Inferior parietal cortex (tissue), 1 donor: ENCODE measurements around the gene SLC38A2.

Source experiments
- DNase-seq: peaks from one replicate; pipeline ENCODE4 v3.0.0-alpha.2; 2016; ENCODE audit errors: extremely low spot score

The SLC38A2 gene

DNA sequence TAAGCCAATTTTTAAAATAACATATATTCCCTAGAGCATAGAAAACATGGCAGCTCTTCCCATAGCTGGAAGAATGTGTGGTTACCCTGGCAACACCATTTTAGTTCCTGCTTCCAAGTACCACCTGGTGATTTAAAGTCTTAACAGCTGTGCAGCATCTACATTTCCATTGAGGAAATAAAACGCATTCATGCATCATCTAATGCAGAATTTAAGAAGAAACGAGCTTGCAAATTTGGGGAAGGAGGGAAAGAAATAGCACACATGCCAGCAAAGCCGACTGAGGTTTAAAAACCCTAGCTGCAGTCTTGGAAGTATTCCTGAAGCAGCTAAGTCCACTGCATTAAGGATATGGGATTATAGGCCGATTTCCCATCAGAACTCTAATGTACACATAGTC lies 22.8 kb upstream of the SLC38A2 start:
- no peak for DNase-seq

DNA sequence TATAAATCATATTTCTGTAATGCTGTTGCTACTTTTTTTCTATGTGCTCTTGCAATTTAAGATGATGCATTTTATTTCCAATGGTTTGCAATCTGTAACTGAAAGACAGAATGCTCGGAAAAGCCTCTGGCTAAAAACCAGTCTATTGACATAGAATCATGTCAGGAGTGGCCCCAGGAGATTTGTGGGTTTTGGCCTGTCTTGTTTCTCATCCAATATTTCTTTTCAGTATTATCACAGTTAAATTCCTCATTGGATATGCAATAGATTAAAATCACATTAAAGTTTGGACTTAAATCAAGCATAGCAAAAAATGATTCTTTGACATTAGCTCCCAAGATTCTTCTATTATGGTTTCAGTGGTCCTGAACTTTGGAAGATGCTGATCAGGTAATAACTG lies 19.1 kb upstream of the SLC38A2 start:
- no peak for DNase-seq

DNA sequence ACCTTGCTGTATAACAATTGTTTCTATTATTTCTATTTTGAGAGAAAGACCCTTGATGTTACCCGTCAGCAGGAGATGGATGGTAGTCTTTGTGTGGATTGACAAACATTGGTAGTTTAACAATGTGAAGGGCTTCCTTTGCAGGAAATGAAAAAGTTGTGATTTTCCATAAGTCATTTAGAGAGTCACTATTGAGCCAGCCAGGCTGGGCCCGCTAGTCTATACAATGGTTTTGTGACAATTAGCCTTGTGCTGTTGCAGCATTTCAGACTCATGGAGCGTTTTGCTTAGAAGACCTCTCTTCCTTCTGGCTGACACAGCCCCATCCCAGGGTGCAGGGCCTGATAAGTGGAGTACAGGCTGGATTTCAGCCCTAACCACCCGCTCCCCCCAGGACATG lies 18.3 kb upstream of the SLC38A2 start:
- no peak for DNase-seq

DNA sequence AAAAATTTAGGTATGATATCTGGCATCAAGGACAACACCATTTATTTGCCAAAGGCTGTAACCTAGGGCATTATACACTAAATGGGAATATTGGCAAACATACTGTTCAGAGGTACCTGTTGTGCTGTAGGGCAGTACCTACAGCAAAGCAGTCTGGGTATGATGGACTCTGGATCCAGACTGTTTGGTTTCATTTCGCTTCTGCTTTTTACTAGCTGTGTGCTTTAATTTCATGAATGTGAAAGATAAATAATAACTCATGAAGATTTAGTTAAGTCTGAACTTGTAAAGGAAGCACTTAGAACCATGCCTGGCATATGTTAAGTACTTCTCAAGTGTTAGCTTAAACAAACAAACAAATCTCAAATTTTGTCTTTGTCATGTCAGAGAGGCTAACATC lies 17.7 kb upstream of the SLC38A2 start:
- DNase-seq = no peak

DNA sequence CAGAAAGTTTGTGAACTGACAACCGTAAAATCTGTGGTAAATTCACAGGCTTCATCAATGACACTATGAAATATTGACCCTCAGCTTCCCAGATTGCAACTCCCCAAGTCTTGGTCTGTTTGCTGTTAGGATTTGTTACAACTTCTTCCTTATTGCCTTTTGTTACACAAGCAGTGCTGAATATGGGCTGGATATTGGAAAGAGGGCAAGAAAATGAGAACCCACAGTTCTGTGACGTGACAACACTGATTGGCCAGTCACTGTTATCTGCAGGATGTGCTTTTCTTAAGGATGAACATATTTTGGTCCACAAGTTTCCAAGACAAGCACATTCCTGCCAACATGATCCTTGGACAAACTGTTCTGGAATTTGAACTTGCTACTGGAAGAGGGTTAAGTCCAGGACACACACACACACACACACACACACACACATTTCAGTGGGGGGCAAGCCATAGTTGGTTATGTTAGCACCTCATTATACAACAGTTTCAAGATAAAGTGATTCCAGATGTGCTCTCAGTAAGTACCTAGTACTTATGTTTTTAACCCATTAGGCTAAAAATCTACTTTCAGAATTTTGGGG lies 16.6 kb upstream of the SLC38A2 start:
- DNase-seq = no peak

DNA sequence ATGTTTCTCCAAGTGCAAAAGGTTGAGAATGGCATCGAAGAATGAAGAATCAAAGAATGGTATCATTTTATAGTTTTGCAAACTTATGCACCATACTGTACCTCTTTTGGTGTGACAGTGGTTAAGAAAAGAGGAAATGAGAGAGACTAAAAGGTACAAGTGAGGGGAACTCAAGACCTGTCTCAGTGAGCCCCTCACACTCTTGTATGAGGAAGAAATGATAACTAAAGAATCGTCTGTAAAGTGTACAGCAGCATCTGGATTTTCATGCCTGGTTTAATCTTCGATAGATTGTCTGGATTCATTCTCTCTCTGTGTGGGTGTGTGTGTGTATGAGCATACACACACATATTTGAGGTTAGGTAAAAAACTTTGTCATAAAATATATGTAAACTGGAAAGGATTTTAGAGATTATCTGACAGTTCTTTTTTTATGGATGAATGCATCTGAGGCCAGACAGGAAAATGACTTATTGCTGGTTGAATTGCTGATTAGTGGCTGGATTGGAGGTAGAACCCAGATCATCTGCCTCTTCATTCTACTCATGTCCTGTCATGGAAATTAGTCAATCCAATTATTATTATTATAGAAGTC lies 16.0 kb upstream of the SLC38A2 start:
- DNase-seq = no peak

DNA sequence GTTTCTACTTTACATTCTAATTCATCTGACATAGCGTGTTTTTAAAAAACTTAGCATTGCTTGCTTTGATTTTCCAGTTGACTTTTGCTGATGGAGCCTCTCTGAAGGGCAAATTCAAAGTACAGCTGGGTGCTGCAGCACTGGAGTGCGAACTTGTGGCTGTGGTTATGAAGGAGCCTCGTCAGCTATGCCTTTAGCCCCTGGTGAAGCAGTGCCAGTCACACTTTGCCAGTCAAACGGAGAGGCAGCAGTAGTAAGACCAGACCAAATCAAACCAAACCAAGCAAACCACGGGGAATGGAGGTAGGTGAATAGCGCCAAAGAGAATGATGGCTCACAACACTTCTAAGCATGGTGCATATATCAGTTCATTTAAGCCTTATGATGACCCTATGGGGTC lies 15.1 kb upstream of the SLC38A2 start:
- no peak for DNase-seq

DNA sequence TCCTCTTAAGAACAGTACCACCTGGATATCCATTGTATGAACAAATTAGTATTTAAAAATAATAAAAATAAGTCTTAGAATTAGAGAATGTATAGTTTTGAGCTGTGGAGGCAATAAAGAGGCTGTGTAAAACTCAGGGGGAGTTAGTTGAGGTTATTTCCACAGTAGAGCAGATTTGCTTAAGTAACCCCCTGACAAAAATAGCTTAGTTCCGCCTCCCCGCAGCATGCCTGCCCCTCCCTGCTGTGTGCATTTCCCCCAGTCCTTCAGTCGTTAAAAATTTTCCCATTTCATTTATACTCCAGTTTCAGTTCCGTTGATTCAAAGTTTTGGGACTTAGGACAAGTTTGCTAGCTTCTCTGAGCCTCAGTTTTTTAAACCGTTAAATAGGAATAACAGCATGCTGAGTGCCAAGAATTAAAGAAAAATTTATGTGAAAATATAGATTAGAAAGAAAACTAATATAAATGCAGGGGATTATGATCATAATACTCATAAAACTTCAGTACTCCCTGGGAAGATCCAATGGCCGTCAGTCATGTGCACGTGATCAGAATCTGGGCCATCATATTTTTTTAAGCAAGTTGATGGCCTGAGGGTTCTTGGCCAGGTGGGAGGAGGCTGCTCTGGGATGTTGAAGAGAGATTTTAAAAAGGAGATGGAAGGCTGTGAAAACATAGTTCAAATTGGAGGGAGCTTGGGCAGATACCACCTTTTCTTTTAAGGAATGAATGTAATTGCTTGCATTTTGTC lies 14.5 kb upstream of the SLC38A2 start:
- DNase-seq = no peak

DNA sequence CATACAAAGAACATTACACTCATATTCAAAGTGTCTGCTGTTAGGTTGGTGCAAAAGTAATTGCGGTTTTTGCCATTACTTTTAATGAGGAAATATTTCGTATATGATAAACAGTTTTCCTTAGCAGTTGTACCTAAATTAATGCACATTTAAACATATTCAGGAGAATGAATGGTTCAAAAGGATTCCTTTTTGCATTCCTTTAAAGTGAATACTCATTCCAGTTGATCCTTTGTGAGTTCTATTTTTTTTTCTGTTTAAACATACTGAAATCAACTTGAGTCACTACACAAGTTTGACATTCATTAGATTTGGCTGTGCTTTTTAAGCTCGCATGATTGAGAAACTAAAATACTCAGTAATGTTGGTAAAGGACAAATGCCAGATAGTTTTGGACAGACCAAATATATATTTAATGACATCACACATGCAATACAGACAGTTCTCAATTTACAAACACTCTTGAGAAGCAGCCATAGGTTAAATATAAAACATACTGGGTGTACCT lies 13.8 kb upstream of the SLC38A2 start:
- DNase-seq = no peak

DNA sequence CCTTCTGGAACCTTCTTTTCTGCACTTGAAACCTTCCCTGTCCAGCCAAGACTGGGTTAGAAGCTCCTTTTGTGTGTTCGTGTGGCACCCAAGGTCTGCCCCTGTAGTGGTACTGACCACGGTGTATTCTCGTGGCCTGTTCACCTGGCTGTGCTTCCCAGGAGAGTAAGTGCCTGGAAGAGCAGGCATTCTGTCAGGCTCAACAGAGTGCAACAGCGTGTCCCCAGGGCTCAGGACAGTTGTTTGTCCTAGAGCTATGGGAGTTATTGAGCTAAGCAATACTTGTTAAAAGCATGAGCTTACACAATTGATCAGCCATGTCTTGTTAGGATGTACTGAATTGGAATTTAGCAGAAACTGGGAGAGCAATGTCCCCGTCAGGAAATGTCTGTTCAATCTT lies 12.9 kb upstream of the SLC38A2 start:
- no peak for DNase-seq

DNA sequence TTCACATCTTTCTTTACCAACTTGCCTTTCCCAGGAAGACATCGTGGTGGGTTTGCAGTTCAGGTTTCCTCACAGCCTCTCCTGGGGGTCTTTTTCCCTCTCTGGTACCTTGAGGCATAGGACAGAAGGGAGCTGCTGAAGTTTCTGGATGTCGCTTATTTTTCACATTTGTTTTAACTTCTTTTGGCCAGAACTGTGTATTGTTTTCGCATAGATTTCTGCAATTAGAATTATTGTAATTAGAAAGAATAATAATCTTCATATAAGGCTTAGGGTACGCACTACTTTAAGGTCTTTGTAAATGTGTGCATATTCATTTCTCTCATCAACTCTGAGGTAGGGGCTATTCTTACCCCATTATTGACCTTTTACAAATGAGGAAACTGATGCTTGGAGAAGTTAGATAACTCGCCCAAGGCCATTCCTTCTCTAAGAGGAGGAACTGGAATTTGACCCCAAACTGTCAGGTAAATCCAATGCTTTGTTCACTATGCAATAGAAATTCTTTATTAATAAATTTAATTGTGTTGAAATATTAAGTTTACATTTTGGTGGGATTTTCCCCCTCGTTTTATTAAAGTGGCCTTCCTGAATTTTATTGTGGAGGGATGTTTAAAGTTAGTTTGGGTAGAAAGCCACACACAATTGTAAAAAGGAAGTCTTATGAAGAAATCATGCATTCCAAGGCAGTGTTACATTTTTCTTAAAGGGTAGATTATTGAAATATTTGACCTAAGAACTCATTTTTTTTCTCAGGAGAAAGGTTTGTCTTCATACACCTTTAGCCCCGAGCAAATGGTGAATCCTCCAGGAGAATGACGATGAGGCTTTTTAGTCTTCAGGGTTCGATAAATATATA lies 12.1 kb upstream of the SLC38A2 start:
- no peak for DNase-seq

DNA sequence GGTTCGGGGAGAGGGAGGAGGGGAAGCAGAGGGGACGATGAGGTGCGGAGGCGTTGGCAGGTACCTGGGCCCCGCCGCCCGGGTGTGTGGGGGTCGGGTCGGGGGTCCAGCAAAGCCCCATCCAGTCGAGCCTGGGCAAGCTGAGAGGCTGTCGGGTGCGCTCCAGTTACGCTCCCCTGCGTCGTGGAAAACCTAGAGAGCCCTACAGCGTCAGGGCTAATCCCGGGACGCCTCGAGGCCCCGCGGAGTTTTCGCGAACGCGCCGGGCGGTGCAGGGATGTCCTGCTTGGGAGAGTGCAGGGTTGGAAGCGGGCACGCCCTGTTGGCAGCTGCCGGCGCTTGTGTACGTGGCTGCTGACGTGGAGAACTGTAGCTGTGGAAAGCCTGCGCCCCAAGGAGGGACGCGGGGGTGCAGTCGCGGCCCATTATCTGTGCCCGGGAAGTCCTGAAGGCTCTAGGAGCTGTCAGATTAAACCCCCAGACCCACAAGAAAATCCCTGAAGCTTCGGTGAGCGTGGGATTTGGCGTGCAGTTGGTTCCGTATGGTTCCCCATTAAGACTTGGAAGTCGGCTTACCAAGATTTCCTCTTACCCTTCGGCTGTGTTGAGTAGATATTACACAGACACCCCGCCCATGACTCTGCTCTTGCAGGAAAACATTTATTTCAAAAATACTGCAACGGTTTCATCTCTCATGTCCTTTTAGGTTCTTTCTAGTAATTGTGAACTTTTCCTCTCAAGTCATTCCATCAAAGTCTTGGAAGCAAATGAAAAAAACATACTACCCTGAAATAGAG lies 11.3 kb upstream of the SLC38A2 start:
- DNase-seq = peak; percentile 76

DNA sequence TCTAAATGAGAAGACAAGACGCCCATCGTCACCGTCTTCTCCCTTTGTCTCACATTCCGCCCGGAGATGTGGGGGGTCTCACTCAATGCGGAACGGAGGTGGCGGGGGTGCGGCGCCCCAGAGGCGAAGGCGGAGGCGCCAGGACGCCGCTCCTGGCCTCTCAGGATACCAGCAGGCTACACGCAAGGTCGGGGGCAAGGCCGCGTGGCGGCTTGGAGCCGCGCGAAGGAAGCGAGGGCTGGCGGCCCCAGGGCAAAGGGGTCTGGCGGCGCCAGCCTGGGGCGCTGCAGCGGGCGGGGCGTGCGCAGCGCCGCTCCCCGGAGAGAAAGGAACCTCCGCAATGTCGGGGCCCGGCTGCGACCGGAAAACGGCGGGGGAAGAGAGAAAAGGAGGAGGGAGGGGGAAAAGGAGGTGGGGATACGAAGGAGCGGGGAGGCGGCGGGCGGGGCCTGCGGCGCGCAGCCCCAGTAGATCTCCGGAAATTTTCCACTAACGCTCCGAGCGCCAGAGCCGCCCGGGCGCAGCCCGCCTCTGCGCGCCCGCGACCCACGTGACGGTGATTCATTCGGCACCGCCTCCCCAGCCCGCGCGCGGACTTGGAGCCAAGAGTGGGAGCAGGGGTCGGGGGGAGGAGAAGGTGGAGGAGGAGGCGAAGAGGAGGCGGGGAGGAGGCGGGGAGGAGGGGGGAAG lies 10.5 kb upstream of the SLC38A2 start:
- DNase-seq = peak; percentile 97

DNA sequence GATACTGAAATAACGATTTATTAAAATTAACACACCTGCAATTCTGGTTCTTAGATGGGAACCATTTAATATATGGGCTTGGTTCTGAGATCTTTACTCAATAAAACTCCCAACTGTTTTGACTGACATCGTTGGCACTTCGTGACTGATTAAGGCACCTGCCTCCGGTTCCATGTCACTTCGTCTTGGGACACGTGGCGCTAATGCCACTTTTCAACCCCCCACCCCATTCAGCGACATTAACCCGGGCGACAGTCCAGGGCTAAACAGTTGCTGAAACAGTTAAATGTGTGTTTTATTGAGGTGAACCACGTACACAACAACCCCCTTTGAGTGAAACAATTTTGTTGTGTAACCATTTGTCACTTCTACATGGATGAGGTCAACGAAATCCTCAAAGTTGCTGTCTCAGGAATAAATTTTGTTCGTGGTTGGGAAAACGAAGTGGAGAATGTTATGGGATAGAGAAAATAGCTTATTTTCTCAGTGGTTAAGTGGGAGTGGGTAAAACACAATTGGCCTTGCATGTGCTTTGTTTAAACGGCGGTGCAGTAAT lies 9.9 kb upstream of the SLC38A2 start:
- DNase-seq = peak; percentile 45

DNA sequence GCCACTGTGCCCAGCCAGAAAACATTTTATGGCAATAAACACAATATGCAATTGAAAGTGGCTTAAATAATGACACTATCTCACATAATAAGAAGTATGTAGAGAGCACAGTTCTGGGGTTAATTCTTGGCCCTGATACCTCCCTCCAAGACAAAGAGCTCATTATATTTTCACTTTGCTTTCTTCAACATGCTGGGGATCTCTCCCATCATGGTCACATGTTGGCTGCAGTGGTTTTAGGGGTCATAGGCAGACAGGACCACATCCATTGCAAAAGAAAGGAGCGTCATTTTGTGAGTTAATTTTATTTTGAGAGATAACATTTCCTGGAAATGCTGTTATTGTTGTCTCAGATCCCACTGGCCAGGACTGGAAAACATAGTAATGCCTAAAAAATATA lies 8.3 kb upstream of the SLC38A2 start:
- DNase-seq = no peak

DNA sequence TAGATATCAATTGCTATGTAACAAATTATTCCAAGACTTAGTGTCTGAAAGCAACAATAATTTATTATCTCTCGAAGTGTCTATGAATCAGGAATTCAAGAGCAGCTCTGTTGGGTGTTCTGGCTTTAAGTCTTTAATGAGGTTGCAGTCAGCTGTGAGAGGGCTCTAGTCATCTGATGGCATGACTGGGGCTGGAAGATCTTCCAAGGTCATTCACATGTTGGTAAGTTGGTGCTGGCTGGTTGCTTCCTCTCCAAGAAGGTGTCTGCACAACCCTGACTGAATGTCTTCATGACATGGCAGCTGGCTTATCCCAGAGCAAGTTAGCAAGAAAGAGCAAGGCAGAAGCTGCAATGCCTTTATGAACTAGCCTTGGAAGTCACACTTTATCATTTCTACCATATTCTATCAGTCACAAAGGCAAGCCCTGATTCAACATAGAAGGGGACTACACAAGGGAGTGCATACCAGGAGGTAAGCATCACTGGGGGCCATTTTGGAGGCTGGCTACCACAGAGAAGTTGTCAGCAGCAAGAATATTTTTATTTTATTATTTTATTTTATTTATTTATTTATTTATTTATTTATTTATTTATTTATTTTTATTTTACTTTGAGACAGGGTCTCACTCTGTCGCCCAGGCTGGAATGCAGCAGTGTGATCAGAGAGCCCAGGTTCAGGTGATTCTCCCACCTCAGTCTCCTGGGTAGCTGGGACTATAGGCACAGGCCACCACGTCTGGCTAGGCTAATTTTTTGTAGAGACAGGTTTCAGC lies 7.6 kb upstream of the SLC38A2 start:
- DNase-seq = no peak

DNA sequence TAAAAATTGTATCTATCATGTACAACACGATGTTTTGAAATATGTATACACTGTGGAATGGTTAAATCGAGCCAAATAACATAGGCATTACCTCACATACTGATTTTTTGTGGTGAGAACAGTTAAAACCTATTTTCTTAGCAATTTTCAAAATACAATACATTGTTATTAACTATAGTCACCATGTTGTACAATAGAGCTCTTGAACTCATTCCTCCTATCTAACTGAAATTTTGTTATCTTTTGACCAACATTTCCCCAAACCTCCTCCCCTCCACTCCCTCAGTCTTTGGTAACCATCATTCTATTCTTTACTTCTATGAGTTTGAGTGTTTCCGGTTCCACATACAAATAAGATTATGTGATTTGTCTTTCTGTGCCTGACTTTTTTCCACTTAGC lies 6.8 kb upstream of the SLC38A2 start:
- no peak for DNase-seq

DNA sequence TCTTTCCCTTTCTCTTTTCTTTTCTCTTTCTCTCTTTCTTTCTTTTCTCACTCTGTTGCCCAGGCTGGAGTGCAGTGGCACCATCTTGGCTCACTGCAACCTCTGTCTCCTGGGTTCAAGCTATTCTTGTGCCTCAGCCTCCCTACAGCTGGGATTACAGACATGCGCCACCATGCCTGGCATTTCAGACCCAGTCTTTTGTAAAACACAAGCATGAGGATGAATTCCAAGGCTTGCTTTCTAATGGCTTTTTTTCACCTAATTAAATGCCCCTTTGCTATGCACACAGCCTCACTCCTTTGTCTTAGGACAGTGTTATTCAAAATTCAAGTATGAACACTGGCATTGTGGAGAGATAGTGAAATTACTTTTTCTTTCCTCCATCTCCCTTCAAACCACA lies 6.0 kb upstream of the SLC38A2 start:
- DNase-seq = no peak

DNA sequence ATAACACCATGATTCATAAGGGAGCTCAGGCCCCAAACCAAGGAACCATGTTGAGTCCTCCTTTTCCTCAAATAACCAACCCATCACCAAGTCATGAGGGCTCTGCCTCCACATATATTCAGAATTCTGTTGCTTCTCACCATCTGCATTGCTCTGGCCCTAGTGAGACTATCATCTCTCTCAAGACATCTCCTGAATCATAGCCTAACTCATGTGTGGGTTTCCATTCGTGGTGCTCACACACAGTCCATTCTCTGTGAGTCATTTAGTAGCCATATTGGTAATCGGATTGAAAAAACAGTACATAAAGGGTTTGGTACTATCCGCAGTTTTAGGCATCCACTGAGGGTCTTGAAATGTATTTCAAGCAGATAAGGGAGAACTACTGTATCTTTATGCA lies 5.1 kb upstream of the SLC38A2 start:
- no peak for DNase-seq

DNA sequence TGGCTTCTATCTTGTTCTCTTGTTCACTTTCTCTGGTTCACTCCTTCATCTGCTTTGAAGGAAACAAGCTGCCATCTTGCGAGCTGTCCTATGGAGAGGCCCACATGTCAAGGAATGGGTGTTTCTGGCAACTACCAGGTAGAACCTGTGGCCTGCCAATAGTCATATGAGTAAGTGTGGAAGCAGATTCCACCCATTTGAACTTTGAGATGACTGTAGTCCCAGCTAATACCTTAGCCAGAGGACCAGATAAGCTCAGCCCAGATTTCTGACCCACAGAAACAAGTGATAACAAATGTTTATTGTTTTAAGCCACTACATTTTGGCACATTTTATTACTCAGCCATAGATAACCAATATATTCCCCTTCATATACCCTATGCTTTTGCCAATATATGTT lies 4.0 kb upstream of the SLC38A2 start:
- DNase-seq = no peak
